Measurements from ENCODE around the gene VWC2L. TPM values are rescaled to one million over a fixed set of nuclear protein-coding genes. Genes with fewer than 3 reads are reported as not detected.

Gene VWC2L
- total RNA-seq, 1 donor from 2014 or later, result not detected

DNA sequence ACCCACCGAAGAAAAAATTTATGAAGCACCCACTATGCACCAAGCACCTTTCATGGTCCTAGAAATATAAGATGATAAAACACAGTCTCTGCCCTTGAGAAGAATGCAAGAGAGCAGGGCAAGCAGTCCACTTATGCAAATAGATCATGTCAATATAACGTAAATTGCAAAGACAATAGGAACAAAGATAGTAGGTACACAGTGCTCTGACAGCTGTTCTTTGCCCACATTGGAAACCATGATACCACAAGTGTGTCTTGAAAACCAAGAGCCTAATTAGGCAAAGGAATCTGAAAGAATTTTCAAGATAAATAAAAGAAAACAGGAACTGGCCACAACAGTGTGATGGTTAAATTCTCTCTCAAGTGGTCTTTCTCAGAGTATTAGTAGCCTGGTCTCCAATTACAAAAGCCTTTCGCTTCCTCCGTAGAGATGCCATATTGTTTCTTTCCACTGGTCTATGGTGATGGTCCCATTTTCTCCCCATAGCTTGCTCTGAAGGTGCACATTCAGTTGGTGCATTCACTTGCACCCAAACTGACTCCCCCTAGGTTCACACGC lies 108.5 kb downstream of the VWC2L start:
- Mint-ChIP-seq H3K27me3 (ENCODE audit: unreplicated experiment) (no peaks in the 10 kb centered on the region), H3K27ac (ENCODE audit: unreplicated experiment) (no peak overlapping the region), H3K4me3 (ENCODE audit: unreplicated experiment) (no peak overlapping the region), H3K9me3 (ENCODE audit: unreplicated experiment) (no peaks in the 10 kb centered on the region), H3K36me3 (ENCODE audit: low read depth, unreplicated experiment) (no peaks in the 10 kb centered on the region), H3K4me1 (ENCODE audit: unreplicated experiment) (no peaks in the 10 kb centered on the region)
- TF ChIP-seq, protein P1, sequence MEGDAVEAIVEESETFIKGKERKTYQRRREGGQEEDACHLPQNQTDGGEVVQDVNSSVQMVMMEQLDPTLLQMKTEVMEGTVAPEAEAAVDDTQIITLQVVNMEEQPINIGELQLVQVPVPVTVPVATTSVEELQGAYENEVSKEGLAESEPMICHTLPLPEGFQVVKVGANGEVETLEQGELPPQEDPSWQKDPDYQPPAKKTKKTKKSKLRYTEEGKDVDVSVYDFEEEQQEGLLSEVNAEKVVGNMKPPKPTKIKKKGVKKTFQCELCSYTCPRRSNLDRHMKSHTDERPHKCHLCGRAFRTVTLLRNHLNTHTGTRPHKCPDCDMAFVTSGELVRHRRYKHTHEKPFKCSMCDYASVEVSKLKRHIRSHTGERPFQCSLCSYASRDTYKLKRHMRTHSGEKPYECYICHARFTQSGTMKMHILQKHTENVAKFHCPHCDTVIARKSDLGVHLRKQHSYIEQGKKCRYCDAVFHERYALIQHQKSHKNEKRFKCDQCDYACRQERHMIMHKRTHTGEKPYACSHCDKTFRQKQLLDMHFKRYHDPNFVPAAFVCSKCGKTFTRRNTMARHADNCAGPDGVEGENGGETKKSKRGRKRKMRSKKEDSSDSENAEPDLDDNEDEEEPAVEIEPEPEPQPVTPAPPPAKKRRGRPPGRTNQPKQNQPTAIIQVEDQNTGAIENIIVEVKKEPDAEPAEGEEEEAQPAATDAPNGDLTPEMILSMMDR (IDR thresholded peaks at IDR 0.05; ENCODE audit: unreplicated experiment), result no peak
- DNase-seq (ENCODE audit: low spot score), result no peak

DNA sequence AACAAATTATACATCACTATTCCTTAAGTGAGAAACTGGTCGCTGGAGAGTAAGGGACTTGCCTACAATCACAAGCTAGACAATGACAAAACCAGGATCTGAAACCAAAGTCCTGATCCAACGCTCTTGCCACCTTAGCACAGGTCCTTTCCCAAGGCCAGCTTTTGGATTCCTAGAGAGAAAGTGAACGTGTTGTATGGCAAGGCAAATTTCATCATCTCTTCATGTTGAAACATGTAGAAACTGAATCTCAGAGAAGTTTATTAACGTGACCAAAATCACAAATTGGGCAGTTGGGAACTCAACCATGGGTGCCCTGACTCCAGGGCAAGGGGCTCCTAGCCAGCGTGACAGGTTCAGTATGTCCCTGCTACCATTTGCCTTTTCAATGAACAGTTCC lies 118.2 kb downstream of the VWC2L start:
- Mint-ChIP-seq H3K27me3 (ENCODE audit: unreplicated experiment) (peaks cover 1% of the 10 kb centered on the region), H3K27ac (ENCODE audit: unreplicated experiment) (no peak overlapping the region), H3K4me3 (ENCODE audit: unreplicated experiment) (no peak overlapping the region), H3K9me3 (ENCODE audit: unreplicated experiment) (no peaks in the 10 kb centered on the region), H3K4me1 (ENCODE audit: unreplicated experiment) (no peaks in the 10 kb centered on the region), H3K36me3 (ENCODE audit: low read depth, unreplicated experiment) (no peaks in the 10 kb centered on the region)
- TF ChIP-seq, protein P1 (IDR thresholded peaks at IDR 0.05; ENCODE audit: unreplicated experiment), result no peak
- no peak for DNase-seq (ENCODE audit: low spot score)

DNA sequence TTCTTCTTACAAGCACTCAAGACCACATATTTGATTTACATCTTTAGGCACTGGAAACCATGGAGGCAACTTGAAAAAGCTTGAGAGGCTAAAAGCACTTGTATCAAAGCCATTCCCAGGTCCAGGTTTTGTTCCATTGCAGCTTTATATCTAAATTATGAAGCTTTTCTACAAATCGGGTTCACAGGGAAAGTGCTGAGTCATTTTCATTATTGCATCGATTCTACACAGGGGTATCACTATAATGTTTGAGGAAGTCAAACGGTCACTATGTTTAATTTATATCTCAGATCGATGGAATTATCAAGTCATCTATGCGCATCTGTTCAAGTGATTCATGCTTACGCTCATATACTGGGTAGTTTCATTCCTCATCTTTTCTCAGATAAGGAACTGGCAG lies 118.7 kb downstream of the VWC2L start:
- Mint-ChIP-seq H3K4me1 (ENCODE audit: unreplicated experiment) (no peaks in the 10 kb centered on the region), H3K4me3 (ENCODE audit: unreplicated experiment) (no peak overlapping the region), H3K9me3 (ENCODE audit: unreplicated experiment) (no peaks in the 10 kb centered on the region), H3K36me3 (ENCODE audit: low read depth, unreplicated experiment) (no peaks in the 10 kb centered on the region), H3K27me3 (ENCODE audit: unreplicated experiment) (peaks cover 1% of the 10 kb centered on the region), H3K27ac (ENCODE audit: unreplicated experiment) (no peak overlapping the region)
- TF ChIP-seq, protein P1 (IDR thresholded peaks at IDR 0.05; ENCODE audit: unreplicated experiment), result no peak
- DNase-seq (ENCODE audit: low spot score), result no peak

DNA sequence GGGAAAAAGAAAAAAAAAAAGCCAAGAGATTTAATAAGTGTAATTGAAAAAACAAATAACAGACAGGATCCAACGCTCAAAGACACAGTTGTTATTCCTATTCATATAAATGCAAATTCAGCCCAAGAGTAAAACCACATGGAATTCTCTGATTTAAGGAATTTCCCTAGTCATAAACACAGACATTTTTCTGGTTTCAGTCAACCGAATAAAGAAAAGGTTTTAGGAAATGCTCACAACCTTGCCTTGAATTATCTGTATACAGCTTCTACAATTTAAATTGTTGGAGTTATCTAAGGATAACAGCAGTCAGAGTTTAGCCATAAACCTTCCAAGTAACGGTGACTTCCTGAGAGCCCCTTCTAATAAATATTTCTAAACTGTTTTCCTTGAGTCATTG lies 122.7 kb downstream of the VWC2L start:
- no peak overlapping the region for H3K4me3 Mint-ChIP-seq (ENCODE audit: unreplicated experiment)
- H3K27me3 Mint-ChIP-seq (ENCODE audit: unreplicated experiment), result no peaks in the 10 kb centered on the region

DNA sequence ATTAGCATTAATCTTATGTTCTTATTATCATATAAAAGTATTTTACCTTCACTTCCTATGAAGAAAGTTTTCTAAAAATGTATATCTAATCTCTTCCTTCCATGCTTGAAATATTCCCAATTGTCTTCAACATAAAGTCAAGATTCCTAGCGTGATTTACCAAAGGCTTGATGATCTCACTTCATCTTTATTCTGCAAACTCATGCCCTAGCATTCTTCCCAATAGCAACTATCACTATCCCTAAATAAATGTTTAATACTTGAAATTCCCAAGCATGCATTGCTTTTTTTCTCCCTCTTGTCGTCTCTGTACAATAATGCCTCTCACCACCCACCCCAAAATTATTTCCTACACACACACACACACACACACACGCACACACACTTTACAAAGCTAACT lies 125.8 kb downstream of the VWC2L start:
- H3K4me1 Mint-ChIP-seq (ENCODE audit: unreplicated experiment), result no peaks in the 10 kb centered on the region
- no peaks in the 10 kb centered on the region for H3K27me3 Mint-ChIP-seq (ENCODE audit: unreplicated experiment)
- H3K36me3 Mint-ChIP-seq (ENCODE audit: low read depth, unreplicated experiment), result no peaks in the 10 kb centered on the region
- H3K4me3 Mint-ChIP-seq (ENCODE audit: unreplicated experiment), result no peak overlapping the region
- no peaks in the 10 kb centered on the region for H3K9me3 Mint-ChIP-seq (ENCODE audit: unreplicated experiment)
- TF ChIP-seq, protein P1 (IDR thresholded peaks at IDR 0.05; ENCODE audit: unreplicated experiment), result no peak
- DNase-seq (ENCODE audit: low spot score), result no peak
- H3K27ac Mint-ChIP-seq (ENCODE audit: unreplicated experiment), result no peak overlapping the region

More for the DNA sequence above, 122.7 kb downstream of the VWC2L start:
- Mint-ChIP-seq H3K9me3 (ENCODE audit: unreplicated experiment) (no peaks in the 10 kb centered on the region), H3K4me1 (ENCODE audit: unreplicated experiment) (no peaks in the 10 kb centered on the region), H3K36me3 (ENCODE audit: low read depth, unreplicated experiment) (no peaks in the 10 kb centered on the region), H3K27ac (ENCODE audit: unreplicated experiment) (no peak overlapping the region)
- DNase-seq (ENCODE audit: low spot score), result no peak
- TF ChIP-seq, protein P1 (IDR thresholded peaks at IDR 0.05; ENCODE audit: unreplicated experiment), result no peak
